Activated naive CD4-positive, alpha-beta T cell treated with anti-CD3 and anti-CD28 coated beads, Interleukin-2, amount 50 U/mL, for 16 hours (primary cell): Measurements from ENCODE around the gene TSGA10.
"Not testable (repeated sequence)": the region's sequence is repeated elsewhere in the genome, so short reads cannot be mapped to it uniquely, and the experiment has no call there.

Experiments
- DNase-seq: peaks from one replicate; pipeline ENCODE4 v3.0.0-alpha.2; 2020

The TSGA10 gene

DNA sequence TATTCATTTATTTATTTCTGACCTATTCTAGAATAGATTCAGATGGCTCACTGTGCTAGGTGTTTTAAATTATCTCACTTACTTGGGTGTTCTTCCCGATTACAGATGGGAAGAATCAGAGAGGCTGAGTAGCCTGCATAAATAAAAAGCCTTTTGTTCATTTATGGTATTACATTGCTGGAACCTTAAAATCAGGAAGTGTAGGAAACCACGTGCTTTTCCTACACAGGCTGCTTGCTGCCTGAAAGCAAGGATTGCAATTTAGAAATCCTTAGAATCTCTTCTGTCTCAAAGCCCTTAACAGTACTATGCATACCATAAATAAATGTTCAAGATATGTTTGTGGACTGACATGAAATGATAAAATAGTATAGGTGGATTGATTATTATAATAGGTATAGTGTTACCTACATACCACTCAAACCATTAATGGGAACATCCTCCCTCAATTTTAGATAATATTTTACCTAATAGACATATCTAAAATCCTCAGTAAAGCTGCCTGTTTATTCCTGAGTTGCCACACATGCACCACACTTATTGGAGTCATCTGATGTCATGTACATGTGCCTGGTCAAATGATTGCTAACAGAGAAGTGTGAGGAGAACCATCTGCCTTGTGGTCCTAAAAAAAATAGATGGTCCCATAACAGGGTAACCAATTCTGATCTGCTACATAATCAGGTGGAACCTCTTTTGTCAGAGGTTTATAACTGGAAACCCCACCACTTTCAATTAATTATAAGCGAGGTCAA is 86.7 kb downstream of the TSGA10 start:
- DNase-seq = no peak

GRCh38 chr2:99066075-99066958 is 88.4 kb downstream of the TSGA10 start:
- DNase-seq = peak; percentile 12

DNA sequence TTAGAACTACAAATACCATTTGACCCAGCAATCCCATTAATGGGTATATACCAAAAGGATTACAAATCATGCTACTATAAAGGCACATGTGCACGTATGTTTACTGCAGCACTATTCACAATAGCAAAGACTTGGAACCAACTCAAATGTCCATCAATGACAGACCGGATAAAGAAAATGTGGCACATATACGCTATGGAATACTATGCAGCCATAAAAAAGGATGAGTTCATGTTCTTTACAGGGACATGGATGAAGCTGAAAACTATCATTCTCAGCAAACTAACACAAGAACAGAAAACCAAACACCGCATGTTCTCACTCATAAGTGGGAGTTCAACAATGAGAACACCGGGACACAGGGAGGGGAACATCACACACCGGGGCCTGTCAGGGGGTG is 105.6 kb downstream of the TSGA10 start:
- not testable (repeated sequence) for DNase-seq

DNA sequence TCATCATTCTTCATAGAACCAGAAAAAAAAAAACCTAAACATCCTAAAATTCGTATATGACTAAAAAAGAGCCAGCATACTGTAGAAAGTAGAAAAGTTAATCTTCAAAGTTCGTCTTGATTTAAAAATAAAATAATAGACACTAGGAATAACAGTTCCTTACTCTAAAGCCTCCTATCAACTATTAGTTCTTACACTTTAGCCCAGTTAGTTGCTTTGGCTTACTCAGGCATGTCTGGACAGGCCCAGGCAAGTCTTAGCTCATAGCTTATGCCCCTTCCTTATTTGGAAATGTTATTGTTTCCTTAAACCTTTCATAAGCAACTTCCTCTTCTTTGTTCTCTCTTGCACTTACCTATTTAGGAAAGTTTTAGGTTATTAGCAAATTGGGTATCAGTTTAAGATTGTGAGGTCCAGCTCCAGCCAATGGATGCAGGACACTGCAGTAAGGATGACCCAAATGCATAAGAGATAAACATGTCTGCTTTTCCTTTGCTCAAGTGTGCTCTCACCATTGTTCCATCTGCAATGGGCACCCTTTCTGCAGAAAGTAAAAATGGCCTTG is 113.9 kb downstream of the TSGA10 start:
- not testable (repeated sequence) for DNase-seq

DNA sequence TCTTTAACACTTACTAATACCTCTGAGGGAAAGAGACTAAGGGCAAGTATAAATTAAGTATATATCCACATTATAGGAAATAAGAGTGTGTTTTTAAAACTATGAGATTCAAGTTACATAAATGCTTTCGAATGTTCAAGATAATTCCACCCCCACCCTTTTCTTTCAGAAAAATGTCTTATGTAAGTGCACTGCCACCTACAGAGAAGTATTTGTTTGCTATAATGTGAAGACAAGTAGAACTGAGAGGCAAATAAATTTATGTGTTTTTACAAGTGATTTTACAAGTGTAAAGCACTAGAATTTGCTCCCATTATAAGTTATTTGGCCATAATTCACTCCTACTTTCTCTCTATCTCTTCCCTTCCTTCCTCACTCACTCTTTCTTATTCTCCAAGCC is 118.8 kb downstream of the TSGA10 start:
- DNase-seq = no peak

DNA sequence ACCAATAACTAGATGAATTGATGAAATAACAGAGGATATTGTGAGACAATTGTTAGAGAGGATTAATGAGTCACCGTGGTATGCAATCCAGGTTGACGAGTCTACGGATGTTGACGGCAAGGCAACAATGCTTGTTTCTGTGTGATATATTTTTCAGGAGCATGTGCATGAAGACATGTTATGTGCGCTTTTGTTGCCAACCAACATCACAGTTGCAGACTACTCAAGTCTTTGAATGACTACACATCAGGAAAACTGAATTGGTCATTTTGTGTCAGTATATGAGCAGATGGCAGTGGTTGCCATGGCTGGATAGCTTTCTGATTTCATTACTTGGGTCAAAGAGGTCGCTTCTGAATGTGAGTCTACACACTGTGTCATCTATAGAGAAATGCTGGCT is 122.0 kb downstream of the TSGA10 start:
- DNase-seq = no peak

- DNase-seq = no peak
These were observed 122.7 kb downstream of the TSGA10 start for GRCh38 chr2:99032001-99032400.

DNA sequence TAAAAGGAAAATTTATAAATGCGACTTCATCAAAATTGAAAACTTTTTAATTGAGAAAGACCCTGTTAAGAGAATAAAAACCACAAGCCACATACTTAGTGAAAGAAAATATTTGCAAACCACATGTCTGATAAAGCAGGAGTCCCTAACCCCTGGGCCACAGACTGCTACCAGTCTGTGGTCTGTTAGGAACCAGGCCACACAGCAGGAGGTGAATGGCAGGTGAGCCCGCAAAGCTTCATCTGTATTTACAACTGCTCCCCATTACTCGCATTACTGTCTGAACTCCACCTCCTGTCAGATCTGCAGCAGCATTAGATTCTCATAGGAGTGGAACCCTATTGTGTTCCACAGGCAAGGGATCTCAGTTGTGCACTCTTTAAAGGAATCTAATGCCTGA is 123.3 kb downstream of the TSGA10 start:
- DNase-seq = no peak

- DNase-seq = no peak
These were observed 126.2 kb downstream of the TSGA10 start for GRCh38 chr2:99028558-99028957.

- DNase-seq = no peak
These were observed 126.9 kb downstream of the TSGA10 start for GRCh38 chr2:99027856-99028255.

GRCh38 chr2:99000708-99001107 is 154.0 kb downstream of the TSGA10 start:
- DNase-seq = no peak

DNA sequence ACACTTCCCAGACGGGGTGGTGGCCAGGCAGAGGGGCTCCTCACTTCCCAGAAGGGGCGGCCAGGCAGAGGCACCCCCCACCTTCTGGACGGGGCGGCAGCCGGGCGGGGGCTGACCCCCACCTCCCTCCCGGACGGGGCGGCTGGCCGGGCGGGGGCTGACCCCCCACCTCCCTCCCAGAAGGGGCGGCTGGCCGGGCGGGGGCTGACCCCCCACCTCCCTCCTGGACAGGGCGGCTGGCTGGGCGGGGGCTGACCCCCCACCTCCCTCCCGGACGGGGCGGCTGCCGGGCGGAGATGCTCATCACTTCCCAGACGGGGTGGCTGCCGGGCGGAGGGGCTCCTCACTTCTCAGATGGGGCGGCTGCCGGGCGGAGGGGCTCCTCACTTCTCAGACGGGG is 166.0 kb downstream of the TSGA10 start:
- not testable (repeated sequence) for DNase-seq

DNA sequence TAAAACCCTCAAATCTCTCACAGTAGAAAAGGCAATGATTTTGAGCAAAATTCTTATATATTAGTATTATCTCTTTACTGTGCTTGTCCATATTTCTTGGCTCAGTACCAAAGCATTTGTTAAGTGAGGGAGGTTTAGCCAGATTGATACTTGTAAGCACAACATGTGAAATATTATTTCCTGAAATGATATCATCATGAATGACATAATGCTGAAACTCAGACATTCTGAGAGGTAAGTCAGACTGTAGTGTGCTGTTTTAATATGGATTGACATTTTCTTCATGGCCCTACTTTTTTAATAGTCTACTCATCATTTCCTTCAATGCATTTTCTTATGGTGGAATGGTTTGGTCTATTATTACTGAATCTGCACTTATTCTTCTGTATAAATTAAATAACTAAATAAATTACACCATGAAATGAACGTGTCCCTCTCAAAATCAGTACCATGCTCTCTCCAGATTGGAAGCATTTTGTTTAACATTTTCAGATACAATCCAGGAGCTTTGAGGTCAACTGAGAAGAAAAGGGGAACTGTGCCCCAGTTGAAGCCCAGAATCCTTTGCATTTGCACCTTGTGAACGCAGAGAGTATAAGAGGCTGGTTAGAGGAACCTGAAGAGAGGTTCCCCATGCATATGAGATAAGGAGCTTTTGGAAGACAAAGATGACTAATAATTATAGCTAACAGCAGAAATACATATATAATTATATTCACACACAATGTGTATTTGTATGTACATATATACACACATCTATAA is 168.7 kb downstream of the TSGA10 start:
- DNase-seq = no peak

GRCh38 chr2:98975611-98976010 is 179.1 kb downstream of the TSGA10 start:
- no peak for DNase-seq

- no peak for DNase-seq
These were observed 182.1 kb downstream of the TSGA10 start for GRCh38 chr2:98972582-98973167.

DNA sequence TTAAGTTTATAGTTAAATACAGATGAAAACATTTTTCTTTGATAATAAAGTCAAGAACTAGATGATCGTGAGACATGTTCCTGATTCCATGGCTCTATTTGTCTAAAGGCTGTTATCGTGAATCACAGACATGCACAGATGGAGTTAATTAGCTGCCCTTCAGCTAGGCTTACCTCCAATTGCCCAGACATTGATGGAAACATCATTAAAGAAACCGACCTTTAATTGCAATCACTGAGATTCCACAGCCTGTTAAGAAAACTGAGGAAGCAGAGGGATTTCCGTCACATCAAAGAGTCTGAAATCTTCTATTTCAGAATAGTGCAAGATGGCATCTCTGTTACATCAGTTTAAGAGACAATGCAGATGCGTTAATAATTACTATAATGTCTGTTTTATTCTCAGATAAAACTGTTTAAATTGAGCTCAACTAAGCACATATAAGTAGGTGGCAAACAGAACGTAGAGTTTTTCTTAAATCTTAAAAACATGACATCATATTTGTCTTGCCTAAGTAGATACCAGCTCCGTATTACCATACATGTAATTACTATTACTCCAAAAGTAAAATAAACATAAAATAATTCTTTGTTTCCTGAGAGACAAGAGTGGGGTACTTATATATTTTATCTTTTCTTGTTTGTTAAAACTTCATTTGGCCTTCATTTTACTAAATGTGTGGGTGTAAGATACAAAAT is 194.8 kb downstream of the TSGA10 start:
- DNase-seq = no peak

DNA sequence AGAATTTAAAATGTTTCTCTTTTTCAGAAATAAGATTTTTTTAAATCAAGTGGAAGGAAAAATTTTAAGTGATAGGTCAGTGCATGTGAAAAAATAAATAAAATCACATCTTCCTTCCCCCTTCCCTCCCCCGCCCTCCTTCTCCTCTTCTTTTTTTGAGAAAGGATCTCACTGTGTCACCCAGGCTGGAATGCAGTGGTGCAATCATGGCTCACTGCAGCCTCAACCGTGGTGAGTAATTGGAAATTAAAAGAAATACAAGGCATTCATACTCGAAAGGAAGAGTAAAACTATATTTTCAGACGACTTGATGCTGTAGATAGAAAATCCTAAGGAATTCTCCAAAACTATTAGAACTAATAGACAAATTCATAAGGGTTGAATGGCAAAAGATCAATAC is 201.8 kb downstream of the TSGA10 start:
- no peak for DNase-seq

DNA sequence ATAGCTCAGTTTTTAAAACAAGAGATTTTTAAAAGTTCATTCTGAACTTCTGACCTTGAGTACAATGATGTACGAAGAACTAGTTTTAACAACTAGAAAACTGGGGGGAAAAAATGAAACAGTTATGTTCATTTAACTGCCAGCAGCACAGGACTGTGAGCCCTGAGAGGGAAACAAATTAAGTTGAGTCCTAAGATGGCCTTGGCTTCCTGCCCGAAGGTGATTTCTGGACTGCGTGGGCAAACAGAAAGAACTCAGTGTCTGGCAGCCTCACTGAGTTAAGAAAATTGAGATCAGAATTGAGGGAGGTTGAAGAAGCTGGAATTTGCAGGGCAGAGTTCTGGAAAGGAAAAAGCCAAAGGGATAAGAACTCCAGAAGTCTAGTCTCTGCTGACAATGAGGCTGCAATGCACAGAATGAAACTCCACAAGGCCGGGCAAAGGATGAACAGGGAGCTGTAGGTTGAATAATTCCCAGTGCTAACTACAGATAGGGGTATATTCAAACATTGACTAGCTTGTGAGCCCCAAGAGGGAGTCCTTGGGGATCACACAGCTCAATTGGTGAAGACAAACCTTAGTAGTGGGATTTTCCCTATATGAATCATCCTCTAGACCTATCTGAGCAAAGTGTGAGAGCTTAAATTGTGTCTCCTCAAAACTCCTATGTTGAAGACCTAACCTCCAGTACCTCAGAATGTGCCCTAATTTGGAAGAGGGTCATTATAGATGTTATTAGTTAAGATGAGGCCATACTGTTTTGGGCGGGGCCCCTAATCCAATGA is 205.6 kb downstream of the TSGA10 start:
- DNase-seq = no peak

GRCh38 chr2:98947554-98947953 is 207.2 kb downstream of the TSGA10 start:
- DNase-seq = no peak
